GM18907 (cell line): ENCODE measurements around the gene SERPINA3.
"Not testable (repeated sequence)": the region's sequence is repeated elsewhere in the genome, so short reads cannot be mapped to it uniquely, and the experiment has no call there.

Experiments
- ATAC-seq: cut with Tn5 transposase; IDR thresholded peaks from one replicate; pipeline ENCODE4 v1.9.1; 2021; ENCODE audit warnings: mild to moderate bottlenecking, moderate library complexity; ENCODE audit not compliant: unreplicated experiment

SERPINA3 gene

GRCh38 chr14:94583557-94583956, 28.6 kb upstream of the SERPINA3 start:
- no peak for ATAC-seq

- no peak for ATAC-seq
Measured at GRCh38 chr14:94584591-94585280, 27.5 kb upstream of the SERPINA3 start.

GRCh38 chr14:94586635-94587034, 25.6 kb upstream of the SERPINA3 start:
- no peak for ATAC-seq

- no peak for ATAC-seq
Measured at GRCh38 chr14:94588311-94588710, 23.9 kb upstream of the SERPINA3 start.

- no peak for ATAC-seq
Measured at GRCh38 chr14:94591073-94591472, 21.1 kb upstream of the SERPINA3 start.

- no peak for ATAC-seq
Measured at GRCh38 chr14:94591871-94592270, 20.3 kb upstream of the SERPINA3 start.

GRCh38 chr14:94592457-94592856, 19.7 kb upstream of the SERPINA3 start:
- no peak for ATAC-seq

GRCh38 chr14:94593376-94593748, 18.8 kb upstream of the SERPINA3 start:
- ATAC-seq: no peak

- no peak for ATAC-seq
Measured at GRCh38 chr14:94593749-94594431, 18.3 kb upstream of the SERPINA3 start.

GRCh38 chr14:94594441-94594840, 17.8 kb upstream of the SERPINA3 start:
- ATAC-seq: no peak

- ATAC-seq: no peak
Measured at GRCh38 chr14:94595912-94596311, 16.3 kb upstream of the SERPINA3 start.

- ATAC-seq: no peak
Measured at GRCh38 chr14:94596361-94596760, 15.8 kb upstream of the SERPINA3 start.

- ATAC-seq: no peak
Measured at GRCh38 chr14:94597788-94598187, 14.4 kb upstream of the SERPINA3 start.

GRCh38 chr14:94598506-94598815, 13.7 kb upstream of the SERPINA3 start:
- no peak for ATAC-seq

GRCh38 chr14:94598816-94599655, 13.2 kb upstream of the SERPINA3 start:
- ATAC-seq: no peak

- no peak for ATAC-seq
Measured at GRCh38 chr14:94599656-94600004, 12.6 kb upstream of the SERPINA3 start.

GRCh38 chr14:94600148-94600545, 12.0 kb upstream of the SERPINA3 start:
- ATAC-seq: no peak

- ATAC-seq: no peak
Measured at GRCh38 chr14:94601884-94602391, 10.3 kb upstream of the SERPINA3 start.

GRCh38 chr14:94602722-94603121, 9.5 kb upstream of the SERPINA3 start:
- no peak for ATAC-seq

GRCh38 chr14:94605361-94605760, 6.8 kb upstream of the SERPINA3 start:
- no peak for ATAC-seq

- not testable (repeated sequence) for ATAC-seq
Measured at GRCh38 chr14:94608966-94609365, 3.2 kb upstream of the SERPINA3 start.

GRCh38 chr14:94611179-94611578, 1.0 kb upstream of the SERPINA3 start:
- ATAC-seq: no peak
